GM18498 (cell line): ENCODE results near the gene RNF152.

ENCODE experiments used
- ATAC-seq: cut with Tn5 transposase; IDR thresholded peaks from one replicate; pipeline ENCODE4 v1.9.1; 2021; ENCODE audit warnings: mild to moderate bottlenecking, moderate library complexity; ENCODE audit not compliant: unreplicated experiment

RNF152 gene

DNA sequence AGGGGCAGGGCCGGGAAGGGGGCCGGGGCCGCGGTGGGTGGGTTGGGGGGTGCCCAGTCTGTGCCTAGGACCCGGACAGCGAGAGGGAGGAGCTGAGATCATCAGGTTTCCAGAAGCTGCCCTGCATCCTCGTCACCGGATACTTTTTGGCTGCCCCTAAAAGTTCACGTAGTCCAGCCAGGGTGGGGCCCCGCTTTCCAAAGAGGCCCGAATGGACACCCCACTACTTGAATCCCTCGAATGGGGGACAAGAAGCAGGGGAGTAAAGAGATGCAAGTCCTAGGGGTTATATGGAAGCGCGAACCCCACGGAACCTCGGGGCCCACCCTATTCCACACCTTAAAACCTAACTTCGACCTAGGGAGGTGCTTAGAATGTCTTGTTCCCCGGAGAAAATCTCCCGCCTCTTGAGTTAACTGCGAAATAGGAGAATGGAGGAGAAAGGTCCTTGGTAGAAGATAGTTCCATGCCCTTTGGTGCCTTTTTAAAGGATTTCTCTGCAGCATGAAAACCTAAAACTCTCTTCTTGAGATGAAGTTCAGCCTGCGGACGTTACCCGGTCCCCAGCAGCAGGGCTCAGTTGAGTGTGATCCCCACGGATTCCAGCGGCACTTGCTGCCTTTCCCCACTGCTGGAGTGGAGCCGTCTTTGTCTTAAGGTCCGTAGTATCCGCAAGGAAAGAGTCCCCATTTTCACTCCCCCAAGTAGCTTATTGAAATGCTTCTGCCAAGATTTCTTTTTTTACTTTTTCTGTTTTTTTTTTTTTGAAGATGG, 2.1 kb upstream of the RNF152 start:
- no peak for ATAC-seq

DNA sequence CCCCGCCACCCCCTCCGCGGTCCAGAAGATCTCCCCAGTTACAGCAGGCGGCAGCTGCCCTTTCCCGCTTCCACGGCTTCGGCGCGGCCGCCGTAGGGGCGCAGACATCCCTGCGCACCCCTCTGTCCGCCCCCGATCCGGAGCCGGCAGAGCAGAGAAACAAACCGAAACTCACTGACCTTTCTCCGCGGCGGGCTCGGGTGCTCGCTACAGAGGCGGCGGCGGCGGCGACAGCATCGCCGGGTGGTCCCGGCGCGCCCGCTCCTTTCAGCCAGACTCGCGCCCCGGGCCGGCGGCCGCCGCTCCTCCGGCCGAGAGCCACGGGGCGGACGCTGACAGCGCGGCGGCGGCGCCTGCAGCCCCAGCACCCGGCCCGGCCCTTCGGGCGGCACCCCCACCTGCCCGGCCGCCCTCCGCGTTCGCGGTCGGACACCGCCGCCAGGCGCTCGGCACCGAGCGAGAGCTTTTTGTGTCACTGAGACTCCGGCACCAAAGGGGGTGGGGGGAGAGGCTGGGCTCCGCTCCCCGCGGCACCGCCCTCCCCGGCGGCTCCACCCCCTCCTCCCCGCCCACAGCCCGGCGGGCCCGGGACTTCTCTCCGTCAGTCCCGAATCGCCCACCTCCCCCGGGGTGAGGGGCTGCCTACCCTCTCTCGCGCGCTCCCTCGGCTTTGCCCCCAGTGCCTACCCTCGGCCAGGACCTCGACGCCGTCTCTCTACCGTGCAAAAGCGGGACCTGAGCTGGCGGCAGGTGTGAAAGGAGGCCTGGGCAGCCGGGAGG, 1.4 kb upstream of the RNF152 start:
- ATAC-seq: peak; percentile 90

DNA sequence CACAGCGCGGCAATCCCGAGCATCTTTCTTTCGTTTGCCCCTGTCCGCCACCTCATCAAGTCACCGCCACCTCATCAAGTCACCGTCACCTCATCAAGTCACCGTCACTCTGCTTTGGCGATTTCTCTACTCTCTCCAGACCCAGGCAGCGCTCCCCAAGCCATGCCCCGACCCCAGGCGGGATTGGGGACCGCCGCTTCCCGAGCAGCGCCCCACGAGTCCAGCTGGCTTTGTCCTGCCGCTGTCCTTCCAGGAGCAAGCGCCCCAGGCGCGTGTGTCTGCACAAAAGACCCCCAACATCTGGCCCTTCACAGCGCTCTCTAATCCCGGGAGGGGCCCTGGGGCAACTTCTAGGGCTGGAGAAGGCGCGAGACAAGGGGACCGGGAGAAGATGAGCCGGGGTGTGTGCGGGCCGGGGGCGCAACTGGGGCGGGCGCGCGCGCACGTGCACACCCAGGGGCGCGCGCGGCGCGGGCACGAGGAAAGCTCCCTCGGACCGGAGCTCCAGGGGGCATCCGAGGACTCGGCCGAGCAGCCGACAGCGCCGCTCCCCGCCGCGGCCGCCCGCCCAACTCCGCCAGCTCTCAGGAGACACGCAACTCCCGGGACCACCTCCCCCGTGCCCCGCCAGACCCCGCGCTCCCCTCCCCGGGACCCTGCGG, 633 bp upstream of the RNF152 start:
- ATAC-seq: peak; percentile 18

DNA sequence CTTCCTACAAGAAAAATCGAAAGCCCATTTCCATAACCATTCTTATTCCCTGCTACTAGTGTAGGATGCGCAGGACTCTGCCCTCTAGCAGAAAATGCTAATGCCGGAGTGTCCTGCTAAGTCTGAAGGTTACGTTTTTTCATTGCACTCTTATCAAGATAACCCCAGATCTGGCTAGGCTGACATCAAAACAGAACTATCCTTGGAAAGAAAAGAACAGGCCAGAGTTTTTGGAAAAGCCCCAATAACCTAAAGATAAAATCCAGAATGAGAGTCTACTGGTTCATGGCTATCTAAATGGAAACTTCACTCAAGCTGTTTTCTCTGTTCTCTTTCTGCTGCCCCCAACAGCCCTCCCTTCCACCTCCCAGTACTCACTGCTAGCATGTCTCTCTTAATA, 913 bp downstream of the RNF152 start:
- ATAC-seq: no peak

DNA sequence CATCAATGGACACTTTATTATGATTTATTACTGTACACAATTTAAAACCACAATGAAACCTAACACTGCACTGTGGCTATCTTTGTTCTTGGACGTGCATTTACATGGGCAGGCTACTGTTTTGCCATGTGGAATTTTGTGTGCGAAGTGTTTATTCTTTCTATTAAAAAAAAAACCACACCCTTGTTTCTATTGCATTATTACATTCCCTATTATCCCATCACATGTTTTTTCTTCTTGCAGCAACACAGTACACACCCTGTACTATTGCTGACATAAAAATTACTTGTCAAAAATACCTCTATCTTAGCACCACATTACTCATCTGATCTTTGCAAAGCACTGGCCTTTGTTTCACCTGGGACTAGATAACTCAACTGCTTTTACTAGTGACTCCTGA, 1.5 kb downstream of the RNF152 start:
- no peak for ATAC-seq

DNA sequence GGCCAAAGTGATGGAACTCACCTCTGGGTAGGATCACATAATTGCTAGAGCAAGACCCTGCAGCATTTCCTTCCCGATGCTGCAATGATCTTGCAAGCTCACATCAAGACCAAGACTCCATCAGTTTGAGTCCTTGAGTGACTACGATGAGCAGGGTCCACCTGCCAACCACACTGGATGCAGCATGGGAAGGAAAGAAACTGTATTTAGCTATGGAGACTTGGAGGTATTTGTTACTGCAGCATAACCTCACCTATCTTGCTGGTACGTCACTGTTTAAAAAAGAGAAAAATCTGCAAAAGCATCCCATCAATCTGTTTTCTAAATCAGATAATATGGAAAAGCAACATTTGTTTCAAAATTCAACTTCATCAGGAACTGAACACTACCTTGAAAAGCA, 2.5 kb downstream of the RNF152 start:
- no peak for ATAC-seq

DNA sequence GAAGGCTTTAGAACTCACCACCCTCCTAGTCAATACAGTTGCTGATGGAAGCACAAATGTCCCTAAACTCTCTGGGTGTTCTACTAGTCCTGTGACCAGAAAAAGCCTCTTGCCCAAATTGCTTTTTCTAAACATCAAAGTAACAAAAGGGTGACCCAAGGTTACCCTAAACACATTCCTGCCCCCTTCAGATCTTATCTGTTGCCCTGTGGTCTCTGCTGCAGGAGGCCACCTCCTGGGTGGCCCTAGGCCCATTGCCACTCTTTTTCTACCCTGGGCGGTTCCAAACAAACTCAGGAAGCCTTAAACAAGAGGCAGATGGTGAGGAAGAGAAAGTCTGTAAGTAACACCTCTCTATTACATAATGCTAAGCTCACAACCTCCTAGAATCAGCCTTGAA, 3.3 kb downstream of the RNF152 start:
- ATAC-seq: no peak

DNA sequence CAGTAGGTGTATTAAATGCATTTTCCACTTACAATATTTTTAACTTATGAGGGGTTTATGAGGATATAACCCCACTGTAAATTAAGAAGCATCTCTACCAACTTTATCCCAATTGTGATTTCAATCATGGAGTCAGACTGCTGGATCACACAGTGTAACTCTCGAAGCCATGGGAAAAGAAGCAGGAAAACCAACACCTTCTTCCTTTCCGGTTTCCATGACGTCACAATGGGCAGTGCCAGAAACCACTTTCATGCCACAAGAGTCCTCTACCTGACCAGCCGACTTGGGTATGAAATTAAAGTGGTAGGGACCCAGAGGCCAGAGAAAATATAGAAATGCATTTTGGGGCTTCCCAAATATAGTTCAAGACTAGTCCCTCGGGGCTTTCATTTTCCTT, 4.2 kb downstream of the RNF152 start:
- no peak for ATAC-seq

DNA sequence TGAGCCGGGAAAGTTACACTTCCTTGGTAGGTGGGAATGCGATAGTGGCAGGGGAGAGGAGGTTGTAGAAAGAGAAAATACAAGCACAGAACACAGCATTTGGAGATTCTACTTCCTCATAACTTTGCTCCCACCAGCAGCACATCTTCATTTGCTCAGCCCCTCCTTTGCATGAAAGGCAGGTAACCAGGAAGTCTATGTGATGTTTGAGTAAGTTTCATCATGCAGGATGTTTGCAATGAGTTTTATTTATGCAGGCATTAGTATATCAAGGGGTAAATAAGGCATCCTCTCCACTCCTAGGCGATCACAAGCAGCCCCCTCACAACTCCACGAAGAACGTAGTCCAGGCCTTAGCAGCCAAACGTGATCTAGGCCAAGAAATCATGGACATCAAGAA, 5.0 kb downstream of the RNF152 start:
- no peak for ATAC-seq

DNA sequence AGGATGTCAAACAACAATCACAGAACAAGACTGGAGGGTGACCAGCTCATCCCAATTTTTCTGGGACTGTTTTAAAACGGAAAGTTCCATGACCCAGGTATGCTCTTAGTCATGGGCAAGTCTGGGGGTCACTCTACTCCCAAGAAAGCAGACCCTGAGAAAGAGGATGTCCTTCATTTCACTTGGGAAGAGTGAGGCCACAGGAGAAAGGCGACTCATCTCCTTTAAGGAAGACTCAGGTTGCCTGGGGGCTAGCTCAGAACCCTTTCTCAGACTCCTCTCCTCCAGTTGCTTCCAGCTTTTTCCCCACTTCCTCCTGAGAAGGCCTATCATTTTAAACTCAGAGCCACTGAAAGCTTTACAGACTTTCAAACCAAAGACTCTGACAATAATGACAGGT, 9.3 kb downstream of the RNF152 start:
- ATAC-seq: no peak

DNA sequence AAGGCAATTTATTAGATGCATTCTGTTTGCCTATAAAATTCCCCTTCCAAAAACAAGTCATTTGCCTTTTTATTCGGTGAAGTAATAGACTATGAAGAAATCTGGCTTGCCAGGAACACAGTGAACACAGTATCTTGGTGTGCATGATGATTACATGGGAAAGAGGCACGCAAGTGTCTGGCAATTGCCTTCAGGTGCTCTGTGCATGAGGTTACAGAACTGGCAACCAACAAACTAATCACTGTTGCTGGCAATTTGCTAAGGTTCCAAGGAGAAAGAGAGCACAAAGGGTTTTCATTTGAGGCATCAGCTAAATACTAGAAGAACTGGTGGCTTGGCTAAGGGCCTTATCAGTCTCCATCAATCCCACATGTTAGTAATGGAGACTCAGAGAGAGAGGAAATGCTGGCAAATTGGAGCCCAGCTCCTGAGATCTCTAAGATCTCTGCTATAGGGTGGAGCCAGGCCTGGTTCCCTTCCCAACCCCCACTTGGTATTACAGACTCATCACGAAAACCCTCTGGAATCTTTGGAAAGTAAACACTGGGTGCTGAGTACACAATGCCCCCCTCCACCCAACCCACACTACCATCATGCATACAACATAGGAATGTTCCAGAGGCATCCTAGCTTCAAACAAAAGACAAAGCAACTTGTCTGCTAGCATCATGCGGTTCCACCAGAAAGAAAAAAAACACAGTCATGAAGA, 10.4 kb downstream of the RNF152 start:
- ATAC-seq: no peak

DNA sequence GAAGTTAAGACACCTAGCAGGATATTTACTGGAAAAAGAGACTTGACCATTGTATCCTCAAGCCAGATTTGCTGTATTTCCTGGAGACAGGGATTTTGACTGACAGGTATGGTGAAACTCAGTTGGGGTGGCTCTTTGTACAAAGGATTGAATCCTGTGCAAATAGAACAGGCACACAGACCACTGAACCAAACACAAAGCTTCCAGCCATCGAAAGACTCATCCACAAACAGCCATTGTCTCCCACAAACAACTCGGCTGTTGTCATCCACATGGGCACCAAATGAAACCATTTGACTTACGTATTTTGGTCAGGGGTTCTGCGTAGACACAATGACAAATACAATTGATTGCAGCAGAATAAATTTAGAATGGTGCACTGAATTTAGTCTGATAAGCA, 15.9 kb downstream of the RNF152 start:
- no peak for ATAC-seq

DNA sequence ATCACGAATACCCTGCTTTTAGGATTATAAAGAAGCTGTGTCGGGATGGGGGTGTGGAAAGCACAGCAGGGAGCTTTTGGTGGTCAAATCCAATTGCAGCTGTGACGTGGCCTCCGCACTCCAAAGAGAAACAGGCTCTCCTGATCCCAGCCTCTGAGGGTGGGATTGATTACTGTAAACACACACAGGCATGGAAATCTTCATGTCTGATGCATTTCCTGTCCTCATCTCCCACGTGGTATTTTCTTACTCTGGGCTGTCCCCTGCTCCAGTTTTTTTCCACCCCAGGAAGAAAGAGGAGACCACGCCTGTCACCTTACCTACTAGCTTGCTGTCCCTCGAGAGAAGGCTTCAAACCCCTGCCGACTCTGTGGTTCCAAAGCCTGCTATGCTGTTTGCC, 22.7 kb downstream of the RNF152 start:
- ATAC-seq: no peak

DNA sequence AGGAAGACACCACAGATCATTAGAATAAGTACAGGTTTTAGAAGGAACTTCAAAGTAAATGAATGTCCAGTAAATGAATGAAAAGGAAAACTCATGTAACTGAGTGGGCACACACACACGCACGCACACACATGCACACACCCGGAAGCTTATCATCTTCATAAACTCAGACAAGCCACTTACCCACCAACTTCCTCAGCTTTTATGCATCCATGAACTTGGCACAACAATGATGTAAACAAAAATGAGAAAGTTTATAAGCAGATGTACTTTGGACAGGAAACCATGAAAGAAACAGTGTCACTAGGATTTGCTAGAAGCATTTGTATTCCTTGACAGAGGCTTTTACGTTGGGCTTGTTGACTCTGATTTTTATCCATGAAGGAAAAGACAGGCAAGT, 23.2 kb downstream of the RNF152 start:
- no peak for ATAC-seq

DNA sequence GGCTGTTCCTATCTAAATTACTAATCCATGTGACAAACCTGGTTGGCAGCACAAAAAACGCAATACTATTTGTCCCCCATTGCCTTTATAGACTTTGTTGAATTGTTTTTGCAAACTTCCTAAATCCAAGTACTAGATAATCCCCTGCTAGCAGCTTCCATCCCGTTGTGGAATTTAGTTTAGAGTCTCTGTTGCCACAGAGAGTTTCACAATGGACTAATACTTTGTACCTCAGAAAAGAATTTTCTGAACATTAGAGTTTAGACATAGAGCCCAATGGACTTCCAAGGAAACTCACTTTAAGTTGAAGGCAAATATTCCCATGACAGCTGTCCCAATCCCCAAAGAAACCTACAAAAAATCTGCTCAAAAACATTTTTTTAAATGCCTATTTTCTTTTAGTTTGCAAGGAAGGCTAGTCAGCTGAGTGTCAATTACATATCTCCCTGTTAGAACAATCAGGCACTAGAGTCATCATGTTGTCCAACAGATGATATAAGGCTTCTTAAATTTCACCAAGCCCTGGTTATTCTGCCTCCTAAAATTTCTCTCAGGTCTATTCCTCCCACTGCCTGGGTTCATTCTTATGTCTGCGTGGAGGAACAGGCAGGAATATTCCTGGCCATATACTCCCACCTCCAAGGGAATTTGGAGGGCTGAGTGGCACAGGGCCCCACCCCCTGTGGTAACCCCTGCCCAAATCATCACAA, 27.2 kb downstream of the RNF152 start:
- no peak for ATAC-seq

DNA sequence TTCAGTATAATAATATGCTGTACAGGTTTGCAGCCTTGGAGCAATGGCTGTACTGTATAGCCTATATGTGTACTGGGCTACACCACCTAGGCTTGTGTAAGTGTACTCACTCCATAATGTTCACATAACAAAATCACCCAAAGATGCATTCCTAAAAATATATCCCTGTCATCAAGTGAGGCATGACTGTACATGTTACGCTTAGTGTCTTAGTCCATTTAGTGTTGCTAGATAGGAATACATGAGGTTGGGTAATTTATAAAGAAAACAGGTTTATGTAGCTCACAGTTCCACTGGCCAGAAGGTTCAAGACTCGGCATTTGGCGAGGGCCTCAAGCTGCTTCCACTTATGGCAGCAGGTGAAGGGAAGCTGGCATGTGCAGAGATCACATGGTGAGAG, 31.4 kb downstream of the RNF152 start:
- ATAC-seq: no peak

DNA sequence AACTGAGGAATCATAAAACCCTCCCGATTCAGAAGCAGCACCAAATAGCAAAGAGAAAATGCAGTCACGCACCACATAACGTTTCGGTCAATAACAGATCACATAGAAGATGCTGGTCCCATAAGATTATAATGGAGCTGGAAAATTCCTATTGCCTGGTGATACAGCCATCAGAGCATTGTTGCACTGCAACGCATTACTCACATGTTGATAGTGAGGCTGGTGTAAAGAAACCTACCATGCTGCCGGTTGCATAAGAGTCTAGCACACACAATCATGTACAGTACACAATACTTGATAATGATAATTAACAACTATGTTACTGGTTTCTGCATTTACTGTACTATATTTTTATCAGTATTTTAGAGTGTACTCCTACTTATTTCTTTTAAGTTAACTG, 32.5 kb downstream of the RNF152 start:
- ATAC-seq: no peak

DNA sequence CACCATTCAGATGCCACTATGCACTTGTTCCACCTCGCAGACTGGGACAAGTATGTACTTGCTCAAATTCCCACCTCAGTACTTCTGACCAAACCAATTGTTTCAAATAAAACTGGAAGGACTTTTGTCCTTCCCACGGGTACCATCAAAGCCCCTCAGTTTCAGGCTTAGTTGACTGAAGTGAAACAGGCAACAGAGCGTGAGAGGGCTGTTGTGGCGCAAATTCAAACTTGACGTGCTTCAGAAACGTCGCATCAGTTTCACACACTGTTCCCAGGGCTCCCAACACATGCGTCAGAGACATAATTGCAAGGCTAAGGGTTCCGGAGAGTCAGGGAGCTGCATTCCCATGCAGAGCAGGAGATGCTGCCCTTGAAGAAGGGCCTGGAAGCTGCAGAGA, 33.7 kb downstream of the RNF152 start:
- no peak for ATAC-seq

DNA sequence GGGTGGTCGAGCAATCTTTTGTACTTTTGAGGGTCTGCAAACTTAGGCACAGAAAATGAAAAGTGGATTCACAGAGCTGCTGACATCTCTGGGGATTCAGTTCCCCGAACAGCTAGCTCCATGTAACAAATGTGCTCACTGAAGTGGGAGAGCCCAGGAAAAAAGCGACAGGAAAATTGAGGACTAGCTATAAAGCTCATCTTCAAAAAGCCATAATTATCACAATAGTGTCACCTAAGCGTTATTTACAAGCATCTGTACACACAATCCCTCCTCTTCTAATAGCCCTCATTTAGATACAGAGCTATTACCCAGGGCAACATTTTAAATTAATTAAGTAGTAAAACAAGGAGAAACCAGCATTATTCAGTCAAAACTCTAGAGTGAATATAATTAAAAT, 36.1 kb downstream of the RNF152 start:
- ATAC-seq: no peak

DNA sequence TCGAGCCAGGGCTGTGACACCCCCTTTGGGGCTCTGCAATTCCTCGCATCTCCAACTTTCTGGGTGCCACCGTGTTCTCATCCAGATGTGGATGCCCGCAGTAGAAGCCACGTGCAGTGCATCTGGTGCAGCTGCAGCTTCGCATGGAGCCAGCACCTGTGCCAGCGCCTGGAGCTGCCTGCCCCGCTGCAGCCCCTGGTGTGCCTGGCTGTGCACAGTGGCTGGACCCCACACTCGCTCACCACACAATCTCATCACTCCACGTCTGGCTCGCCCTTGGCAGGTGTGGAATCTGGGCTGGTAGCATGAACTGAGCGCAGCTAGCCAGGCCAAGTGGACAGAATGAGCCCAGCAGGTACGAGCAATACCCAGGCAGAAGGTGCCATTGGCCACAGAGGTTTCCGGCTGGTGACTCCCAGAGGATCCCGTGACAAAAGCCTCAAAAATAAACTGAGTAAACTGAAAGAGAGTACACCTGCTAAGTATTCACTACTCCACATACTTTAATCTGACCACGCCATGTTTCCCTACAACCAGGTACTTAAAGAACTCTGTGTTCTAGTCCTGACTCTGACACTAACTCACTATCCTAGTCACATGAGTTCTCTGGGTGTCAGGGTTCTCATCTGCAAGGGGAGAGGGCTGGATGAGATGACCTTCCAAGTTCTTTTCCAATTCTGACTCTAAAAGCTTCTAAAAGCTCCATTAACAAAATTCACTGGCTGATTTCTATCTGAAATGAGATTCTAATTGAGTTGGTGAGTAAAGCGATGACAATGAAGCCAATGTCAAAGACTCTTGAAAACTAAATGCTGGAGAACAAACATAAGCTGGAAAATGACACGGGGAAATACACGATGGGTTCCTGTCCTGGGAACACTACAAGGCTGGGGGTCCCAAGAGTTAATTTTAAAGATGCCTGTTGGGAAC, 37.1 kb downstream of the RNF152 start:
- no peak for ATAC-seq
